Choroid plexus epithelial cell (primary cell): Measurements from ENCODE around the gene CDHR3.

ENCODE experiments used
- DNase-seq: peaks from one replicate; pipeline ENCODE4 v3.0.0-alpha.2; 2010; ENCODE audit warnings: low read depth
- H3K4me3 ChIP-seq: 2 replicates; pipeline ENCODE4 v1.5.1; 2011; ENCODE audit warnings: low read depth, mild to moderate bottlenecking, control low read depth, low read length, moderate library complexity
- CTCF ChIP-seq: conservative IDR thresholded peaks from 2 replicates; pipeline ENCODE4 v1.5.1; 2011; ENCODE audit warnings: low read depth, mild to moderate bottlenecking, control low read depth, inconsistent platforms, low read length, moderate library complexity

The CDHR3 gene

GRCh38 chr7:106039486-106040060 lies 76.5 kb downstream of the CDHR3 start:
- H3K4me3 ChIP-seq = no peak overlapping the region
- peak; percentile 78 for DNase-seq
- TF ChIP-seq CTCF = peak; percentile 25

- DNase-seq = peak; percentile 61
- TF ChIP-seq CTCF = peak; percentile 81
- no peak overlapping the region for H3K4me3 ChIP-seq
These were observed 78.2 kb downstream of the CDHR3 start for GRCh38 chr7:106041140-106041717.

GRCh38 chr7:106042196-106042611 lies 79.1 kb downstream of the CDHR3 start:
- TF ChIP-seq CTCF = no peak
- DNase-seq = no peak
- H3K4me3 ChIP-seq = no peak overlapping the region

GRCh38 chr7:106045139-106045538 lies 82.1 kb downstream of the CDHR3 start:
- DNase-seq = peak; percentile 13
- H3K4me3 ChIP-seq = no peak overlapping the region
- TF ChIP-seq CTCF = no peak

- peak; percentile 30 for DNase-seq
- H3K4me3 ChIP-seq = no peak overlapping the region
- no peak for TF ChIP-seq CTCF
These were observed 82.5 kb downstream of the CDHR3 start for GRCh38 chr7:106045586-106045985.

- no peak for TF ChIP-seq CTCF
- H3K4me3 ChIP-seq = no peak overlapping the region
- DNase-seq = no peak
These were observed 84.1 kb downstream of the CDHR3 start for GRCh38 chr7:106047184-106047583.
